NCI-H774 (cell line): ENCODE data around the gene PON1.

Source experiments
- DNase-seq: peaks from one replicate; lab custom pipeline; 2025; lab: John Stamatoyannopoulos, UW

The PON1 gene

GRCh38 chr7:95324431-95324830 lies at the start of gene PON1:
TSS of gene PON1 (minus strand) at chr7:95324532. CDS start at chr7:95324475, 57 bp downstream.
- peak; percentile 36 for DNase-seq

GRCh38 chr7:95373323-95373722 lies 49.0 kb upstream of the PON1 start:
- no peak for DNase-seq

GRCh38 chr7:95368235-95368634 lies 43.9 kb upstream of the PON1 start:
- no peak for DNase-seq

GRCh38 chr7:95367606-95368005 lies 43.3 kb upstream of the PON1 start:
- DNase-seq, result peak; percentile 55

- no peak for DNase-seq
Measured at GRCh38 chr7:95365151-95365550, 40.8 kb upstream of the PON1 start.

GRCh38 chr7:95357623-95358022 lies 33.3 kb upstream of the PON1 start:
- DNase-seq, result no peak

- DNase-seq, result no peak
Measured at GRCh38 chr7:95342642-95343307, 18.4 kb upstream of the PON1 start.

- DNase-seq, result no peak
Measured at GRCh38 chr7:95342029-95342428, 17.7 kb upstream of the PON1 start.

GRCh38 chr7:95340491-95340890 lies 16.2 kb upstream of the PON1 start:
- DNase-seq, result no peak

GRCh38 chr7:95338832-95339231 lies 14.5 kb upstream of the PON1 start:
- DNase-seq, result no peak

GRCh38 chr7:95335093-95335492 lies 10.8 kb upstream of the PON1 start:
- no peak for DNase-seq

GRCh38 chr7:95334447-95334846 lies 10.1 kb upstream of the PON1 start:
- no peak for DNase-seq

GRCh38 chr7:95330961-95331337 lies 6.6 kb upstream of the PON1 start:
- DNase-seq, result no peak

GRCh38 chr7:95330204-95330960 lies 6.0 kb upstream of the PON1 start:
- no peak for DNase-seq

GRCh38 chr7:95327356-95327755 lies 3.0 kb upstream of the PON1 start:
- no peak for DNase-seq

- no peak for DNase-seq
Measured at GRCh38 chr7:95323410-95324129, 762 bp downstream of the PON1 start.

- DNase-seq, result no peak
Measured at GRCh38 chr7:95322854-95323253, 1.5 kb downstream of the PON1 start.

GRCh38 chr7:95322396-95322795 lies 1.9 kb downstream of the PON1 start:
- DNase-seq, result no peak

GRCh38 chr7:95321720-95322119 lies 2.6 kb downstream of the PON1 start:
- DNase-seq, result no peak

- no peak for DNase-seq
Measured at GRCh38 chr7:95320651-95321050, 3.7 kb downstream of the PON1 start.

- no peak for DNase-seq
Measured at GRCh38 chr7:95319570-95319969, 4.8 kb downstream of the PON1 start.

GRCh38 chr7:95318501-95319100 lies 5.7 kb downstream of the PON1 start:
- DNase-seq, result peak; percentile 4

- DNase-seq, result no peak
Measured at GRCh38 chr7:95317966-95318365, 6.4 kb downstream of the PON1 start.
